Measurements from ENCODE around the gene PLPP1. TPM values are rescaled to one million over a fixed set of nuclear protein-coding genes. Genes with fewer than 3 reads are reported as not detected.

Gene PLPP1
- total and polyA plus RNA-seq, 4 donors: 23.4 to 149 (median 68.7) TPM

DNA sequence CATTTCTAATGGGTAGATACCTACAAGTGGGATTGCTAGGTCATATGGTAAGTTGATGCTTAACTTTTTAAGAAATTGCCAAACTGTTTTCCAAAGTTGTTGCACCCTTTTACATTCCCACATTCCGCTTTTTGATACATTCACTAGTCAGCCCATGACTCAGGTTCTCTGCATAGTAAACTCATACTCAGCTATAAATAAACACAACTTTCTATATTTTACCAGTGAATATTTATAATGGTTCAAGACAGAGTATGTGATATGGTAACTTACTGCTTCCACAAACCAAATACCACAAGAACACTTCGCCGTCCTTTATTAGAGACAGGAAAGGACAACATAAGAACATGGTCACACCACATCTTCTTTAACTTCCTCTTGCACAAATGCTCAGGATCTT, 54.0 kb downstream of the PLPP1 start:
- H3K4me3 ChIP-seq (ENCODE audit: low read depth in 1 of 3, low read length in 3 of 3): no peak overlapping the region
- TF ChIP-seq, protein P1, sequence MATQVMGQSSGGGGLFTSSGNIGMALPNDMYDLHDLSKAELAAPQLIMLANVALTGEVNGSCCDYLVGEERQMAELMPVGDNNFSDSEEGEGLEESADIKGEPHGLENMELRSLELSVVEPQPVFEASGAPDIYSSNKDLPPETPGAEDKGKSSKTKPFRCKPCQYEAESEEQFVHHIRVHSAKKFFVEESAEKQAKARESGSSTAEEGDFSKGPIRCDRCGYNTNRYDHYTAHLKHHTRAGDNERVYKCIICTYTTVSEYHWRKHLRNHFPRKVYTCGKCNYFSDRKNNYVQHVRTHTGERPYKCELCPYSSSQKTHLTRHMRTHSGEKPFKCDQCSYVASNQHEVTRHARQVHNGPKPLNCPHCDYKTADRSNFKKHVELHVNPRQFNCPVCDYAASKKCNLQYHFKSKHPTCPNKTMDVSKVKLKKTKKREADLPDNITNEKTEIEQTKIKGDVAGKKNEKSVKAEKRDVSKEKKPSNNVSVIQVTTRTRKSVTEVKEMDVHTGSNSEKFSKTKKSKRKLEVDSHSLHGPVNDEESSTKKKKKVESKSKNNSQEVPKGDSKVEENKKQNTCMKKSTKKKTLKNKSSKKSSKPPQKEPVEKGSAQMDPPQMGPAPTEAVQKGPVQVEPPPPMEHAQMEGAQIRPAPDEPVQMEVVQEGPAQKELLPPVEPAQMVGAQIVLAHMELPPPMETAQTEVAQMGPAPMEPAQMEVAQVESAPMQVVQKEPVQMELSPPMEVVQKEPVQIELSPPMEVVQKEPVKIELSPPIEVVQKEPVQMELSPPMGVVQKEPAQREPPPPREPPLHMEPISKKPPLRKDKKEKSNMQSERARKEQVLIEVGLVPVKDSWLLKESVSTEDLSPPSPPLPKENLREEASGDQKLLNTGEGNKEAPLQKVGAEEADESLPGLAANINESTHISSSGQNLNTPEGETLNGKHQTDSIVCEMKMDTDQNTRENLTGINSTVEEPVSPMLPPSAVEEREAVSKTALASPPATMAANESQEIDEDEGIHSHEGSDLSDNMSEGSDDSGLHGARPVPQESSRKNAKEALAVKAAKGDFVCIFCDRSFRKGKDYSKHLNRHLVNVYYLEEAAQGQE (IDR thresholded peaks at IDR 0.05): no peak
- TF ChIP-seq GABPA (IDR thresholded peaks at IDR 0.05 in 1 of 2, conservative IDR thresholded peaks at IDR 0.05 in 1 of 2) (no peak), ATF3 (IDR thresholded peaks at IDR 0.05) (no peak), FOXA1 (IDR thresholded peaks at IDR 0.05) (no peak), SP1 (IDR thresholded peaks at IDR 0.05) (no peak), FOXA2 (IDR thresholded peaks at IDR 0.05) (no peak), HNF4A (conservative IDR thresholded peaks at IDR 0.05) (no peak), TAF1 (conservative IDR thresholded peaks at IDR 0.05) (no peak), RAD21 (IDR thresholded peaks at IDR 0.05) (no peak), RXRA (IDR thresholded peaks at IDR 0.05) (no peak), CTCF (IDR thresholded peaks at IDR 0.05; ENCODE audit: low read depth, low read length, missing input control) (no peak), NR2F2 (IDR thresholded peaks at IDR 0.05) (no peak)
- TF ChIP-seq, protein P2, sequence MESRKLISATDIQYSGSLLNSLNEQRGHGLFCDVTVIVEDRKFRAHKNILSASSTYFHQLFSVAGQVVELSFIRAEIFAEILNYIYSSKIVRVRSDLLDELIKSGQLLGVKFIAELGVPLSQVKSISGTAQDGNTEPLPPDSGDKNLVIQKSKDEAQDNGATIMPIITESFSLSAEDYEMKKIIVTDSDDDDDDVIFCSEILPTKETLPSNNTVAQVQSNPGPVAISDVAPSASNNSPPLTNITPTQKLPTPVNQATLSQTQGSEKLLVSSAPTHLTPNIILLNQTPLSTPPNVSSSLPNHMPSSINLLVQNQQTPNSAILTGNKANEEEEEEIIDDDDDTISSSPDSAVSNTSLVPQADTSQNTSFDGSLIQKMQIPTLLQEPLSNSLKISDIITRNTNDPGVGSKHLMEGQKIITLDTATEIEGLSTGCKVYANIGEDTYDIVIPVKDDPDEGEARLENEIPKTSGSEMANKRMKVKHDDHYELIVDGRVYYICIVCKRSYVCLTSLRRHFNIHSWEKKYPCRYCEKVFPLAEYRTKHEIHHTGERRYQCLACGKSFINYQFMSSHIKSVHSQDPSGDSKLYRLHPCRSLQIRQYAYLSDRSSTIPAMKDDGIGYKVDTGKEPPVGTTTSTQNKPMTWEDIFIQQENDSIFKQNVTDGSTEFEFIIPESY (IDR thresholded peaks at IDR 0.05): no peak
- H3K9me3 ChIP-seq (ENCODE audit: control insufficient read depth in 4 of 4, low read length in 3 of 4): no peaks in the 10 kb centered on the region
- H3K27me3 ChIP-seq (ENCODE audit: control insufficient read depth in 4 of 4, insufficient read depth in 4 of 4, low read length in 3 of 4): no peaks in the 10 kb centered on the region
- no peak overlapping the region for H3K27ac ChIP-seq (ENCODE audit: low read depth in 1 of 2, low read length in 2 of 2)
- peaks cover 0 to 2% (median 0%) of the 10 kb centered on the region in 4 donors for H3K36me3 ChIP-seq (ENCODE audit: control insufficient read depth in 4 of 4, insufficient read depth in 3 of 4, low read depth in 1 of 4, low read length in 3 of 4)
- H3K9ac ChIP-seq (ENCODE audit: low read depth in 1 of 2, low read length in 2 of 2): no peak overlapping the region
- 90% methylated on average over 3 of the region's 3 CpGs for whole genome bisulfite sequencing
- peaks cover 0 to 5% (median 0%) of the 10 kb centered on the region in 4 donors for H3K4me1 ChIP-seq (ENCODE audit: control insufficient read depth in 4 of 4, insufficient read depth in 4 of 4, low read length in 3 of 4)
- DNase-seq (ENCODE audit: low spot score): no peak

GRCh38 chr5:55472642-55473041, 62.1 kb downstream of the PLPP1 start:
- Histone ChIP-seq H3K4me3 (ENCODE audit: low read depth in 1 of 3, low read length in 3 of 3) (no peak overlapping the region), H3K36me3 (ENCODE audit: control insufficient read depth in 4 of 4, insufficient read depth in 3 of 4, low read depth in 1 of 4, low read length in 3 of 4) (no peaks in the 10 kb centered on the region), H3K27ac (ENCODE audit: low read depth in 1 of 2, low read length in 2 of 2) (no peak overlapping the region), H3K27me3 (ENCODE audit: control insufficient read depth in 4 of 4, insufficient read depth in 4 of 4, low read length in 3 of 4) (no peaks in the 10 kb centered on the region), H3K9me3 (ENCODE audit: control insufficient read depth in 4 of 4, low read length in 3 of 4) (no peaks in the 10 kb centered on the region), H3K4me1 (ENCODE audit: control insufficient read depth in 4 of 4, insufficient read depth in 4 of 4, low read length in 3 of 4) (peaks cover 0 to 8% (median 3%) of the 10 kb centered on the region in 4 donors), H3K9ac (ENCODE audit: low read depth in 1 of 2, low read length in 2 of 2) (no peak overlapping the region)
- TF ChIP-seq TAF1 (conservative IDR thresholded peaks at IDR 0.05) (no peak), HNF4G (IDR thresholded peaks at IDR 0.05) (no peak), SP1 (IDR thresholded peaks at IDR 0.05) (no peak), FOXA2 (IDR thresholded peaks at IDR 0.05) (no peak), ATF3 (IDR thresholded peaks at IDR 0.05) (no peak), GABPA (IDR thresholded peaks at IDR 0.05 in 1 of 2, conservative IDR thresholded peaks at IDR 0.05 in 1 of 2) (no peak), JUND (IDR thresholded peaks at IDR 0.05) (no peak), NR2F2 (IDR thresholded peaks at IDR 0.05) (no peak)
- TF ChIP-seq, protein P3, sequence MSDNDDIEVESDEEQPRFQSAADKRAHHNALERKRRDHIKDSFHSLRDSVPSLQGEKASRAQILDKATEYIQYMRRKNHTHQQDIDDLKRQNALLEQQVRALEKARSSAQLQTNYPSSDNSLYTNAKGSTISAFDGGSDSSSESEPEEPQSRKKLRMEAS (IDR thresholded peaks at IDR 0.05): no peak
- 83% methylated on average over 1 of the region's 1 CpG for WGBS
- DNase-seq (ENCODE audit: low spot score): no peak
